ENCODE results near the gene ARL8B.

- TF ChIP-seq, protein P1, sequence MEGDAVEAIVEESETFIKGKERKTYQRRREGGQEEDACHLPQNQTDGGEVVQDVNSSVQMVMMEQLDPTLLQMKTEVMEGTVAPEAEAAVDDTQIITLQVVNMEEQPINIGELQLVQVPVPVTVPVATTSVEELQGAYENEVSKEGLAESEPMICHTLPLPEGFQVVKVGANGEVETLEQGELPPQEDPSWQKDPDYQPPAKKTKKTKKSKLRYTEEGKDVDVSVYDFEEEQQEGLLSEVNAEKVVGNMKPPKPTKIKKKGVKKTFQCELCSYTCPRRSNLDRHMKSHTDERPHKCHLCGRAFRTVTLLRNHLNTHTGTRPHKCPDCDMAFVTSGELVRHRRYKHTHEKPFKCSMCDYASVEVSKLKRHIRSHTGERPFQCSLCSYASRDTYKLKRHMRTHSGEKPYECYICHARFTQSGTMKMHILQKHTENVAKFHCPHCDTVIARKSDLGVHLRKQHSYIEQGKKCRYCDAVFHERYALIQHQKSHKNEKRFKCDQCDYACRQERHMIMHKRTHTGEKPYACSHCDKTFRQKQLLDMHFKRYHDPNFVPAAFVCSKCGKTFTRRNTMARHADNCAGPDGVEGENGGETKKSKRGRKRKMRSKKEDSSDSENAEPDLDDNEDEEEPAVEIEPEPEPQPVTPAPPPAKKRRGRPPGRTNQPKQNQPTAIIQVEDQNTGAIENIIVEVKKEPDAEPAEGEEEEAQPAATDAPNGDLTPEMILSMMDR (IDR thresholded peaks at IDR 0.05) = no peak
- TF ChIP-seq EZH2 (IDR thresholded peaks at IDR 0.05) = no peak
- no peak for TF ChIP-seq EZH2phosphoT487 (IDR thresholded peaks at IDR 0.05)
Measured at GRCh38 chr3:5198986-5199731, 77.1 kb downstream of the ARL8B start.
